H1 (cell line): ENCODE results near the gene HPCAL4.

Source experiments
- BCL11A ChIP-seq, 2 experiments: IDR thresholded peaks; one replicate each; pipeline ENCODE4 v1.6.1; 2011; ENCODE audit warnings: low read depth in 2 of 2, low read length in 2 of 2, mild to moderate bottlenecking in 2 of 2
- EP300 ChIP-seq, 2 experiments: IDR thresholded peaks; 1 replicate in 1 of 2; 2 replicates in 1 of 2; pipeline ENCODE4 v1.6.1; 2011 to 2012; ENCODE audit warnings: low read depth in 2 of 2, low read length in 2 of 2, mild to moderate bottlenecking in 2 of 2, borderline replicate concordance in 1 of 2, inconsistent platforms in 1 of 2, moderate library complexity in 1 of 2
- POLR2A ChIP-seq, 2 experiments: IDR thresholded peaks; 1 replicate in 1 of 2; 2 replicates in 1 of 2; pipeline ENCODE4 v1.6.1; 2011; ENCODE audit warnings: low read depth in 2 of 2, low read length in 2 of 2, mild to moderate bottlenecking in 2 of 2; ENCODE audit errors: control extremely low read depth in 1 of 2
- POLR2AphosphoS5 ChIP-seq: IDR thresholded peaks from 2 replicates; pipeline ENCODE4 v1.6.1; 2011; ENCODE audit warnings: low read depth, low read length
- RAD21 ChIP-seq, 2 experiments: IDR thresholded peaks in 1 of 2; conservative IDR thresholded peaks in 1 of 2; 2 replicates each; pipeline ENCODE4 v1.6.1; 2011; ENCODE audit warnings: low read depth in 2 of 2, low read length in 2 of 2, improper control_type of control experiment in 1 of 2, inconsistent platforms in 1 of 2, mild to moderate bottlenecking in 1 of 2, moderate library complexity in 1 of 2
- RFX5 ChIP-seq: IDR thresholded peaks from 2 replicates; pipeline ENCODE4 v1.6.1; 2011; ENCODE audit warnings: low read depth, low read length, improper control_type of control experiment, borderline replicate concordance
- TF ChIP-seq, protein P1 (sequence below), 3 experiments: IDR thresholded peaks; 1 replicate in 2 of 3; 2 replicates in 1 of 3; pipeline versions ENCODE4 v1.5.1 to v1.6.1; 2011; ENCODE audit warnings: low read length in 3 of 3, mild to moderate bottlenecking in 3 of 3, inconsistent platforms in 2 of 3, low read depth in 1 of 3, moderate library complexity in 1 of 3; ENCODE audit not compliant: insufficient read depth in 1 of 3; ENCODE audit errors: control extremely low read depth in 1 of 3

GRCh38 chr1:39654291-39654690 is 36.9 kb downstream of the HPCAL4 start:
- TF ChIP-seq EP300 (IDR thresholded peaks at IDR 0.05; ENCODE audit: borderline replicate concordance in 1 of 2, low read depth in 2 of 2, low read length in 2 of 2) = no peak
- no peak for TF ChIP-seq POLR2AphosphoS5
- no peak for TF ChIP-seq RFX5
- TF ChIP-seq RAD21 (IDR thresholded peaks at IDR 0.05 in 1 of 2, conservative IDR thresholded peaks at IDR 0.05 in 1 of 2; ENCODE audit: low read depth in 2 of 2, low read length in 2 of 2) = no peak
- TF ChIP-seq POLR2A (IDR thresholded peaks at IDR 0.05; ENCODE audit: control extremely low read depth in 1 of 2, low read depth in 2 of 2, low read length in 2 of 2) = no peak
- TF ChIP-seq BCL11A (IDR thresholded peaks at IDR 0.05; ENCODE audit: low read depth in 2 of 2, low read length in 2 of 2) = no peak
- TF ChIP-seq, protein P1, sequence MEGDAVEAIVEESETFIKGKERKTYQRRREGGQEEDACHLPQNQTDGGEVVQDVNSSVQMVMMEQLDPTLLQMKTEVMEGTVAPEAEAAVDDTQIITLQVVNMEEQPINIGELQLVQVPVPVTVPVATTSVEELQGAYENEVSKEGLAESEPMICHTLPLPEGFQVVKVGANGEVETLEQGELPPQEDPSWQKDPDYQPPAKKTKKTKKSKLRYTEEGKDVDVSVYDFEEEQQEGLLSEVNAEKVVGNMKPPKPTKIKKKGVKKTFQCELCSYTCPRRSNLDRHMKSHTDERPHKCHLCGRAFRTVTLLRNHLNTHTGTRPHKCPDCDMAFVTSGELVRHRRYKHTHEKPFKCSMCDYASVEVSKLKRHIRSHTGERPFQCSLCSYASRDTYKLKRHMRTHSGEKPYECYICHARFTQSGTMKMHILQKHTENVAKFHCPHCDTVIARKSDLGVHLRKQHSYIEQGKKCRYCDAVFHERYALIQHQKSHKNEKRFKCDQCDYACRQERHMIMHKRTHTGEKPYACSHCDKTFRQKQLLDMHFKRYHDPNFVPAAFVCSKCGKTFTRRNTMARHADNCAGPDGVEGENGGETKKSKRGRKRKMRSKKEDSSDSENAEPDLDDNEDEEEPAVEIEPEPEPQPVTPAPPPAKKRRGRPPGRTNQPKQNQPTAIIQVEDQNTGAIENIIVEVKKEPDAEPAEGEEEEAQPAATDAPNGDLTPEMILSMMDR (IDR thresholded peaks at IDR 0.05; ENCODE audit: control extremely low read depth in 1 of 3, insufficient read depth in 1 of 3, low read depth in 1 of 3, low read length in 3 of 3) = no peak
